RWPE2 (cell line): ENCODE data around the gene RTF1.

Experiments used
- ATAC-seq: fragments of 200-7000 bp; cut with Tn5 transposase; 3 replicates; pipeline ENCODE4 v1.9.1; 2021; ENCODE audit warnings: low read depth
- DNase-seq: peaks from one replicate; pipeline ENCODE4 v3.0.0-alpha.2; 2020; ENCODE audit warnings: low spot score
- H3K27ac ChIP-seq: fragments of 450-650 bp; 2 replicates; pipeline ENCODE4 v1.5.1; 2017; ENCODE audit warnings: mild to moderate bottlenecking; ENCODE audit not compliant: poor library complexity, severe bottlenecking
- H3K27me3 ChIP-seq: fragments of 250-450 bp; sonication (Bioruptor Pico); 2 replicates; pipeline ENCODE4 v1.5.1; 2021; ENCODE audit warnings: mild to moderate bottlenecking, moderate library complexity; ENCODE audit not compliant: insufficient read depth, poor library complexity, severe bottlenecking
- H3K36me3 ChIP-seq: fragments of 250-450 bp; sonication (Bioruptor Pico); 2 replicates; pipeline ENCODE4 v1.5.1; 2020; ENCODE audit warnings: low read depth, mild to moderate bottlenecking, moderate library complexity
- H3K4me1 ChIP-seq: fragments of 250-450 bp; sonication (Bioruptor Pico); 2 replicates; pipeline ENCODE4 v1.5.1; 2021; ENCODE audit warnings: mild to moderate bottlenecking, moderate library complexity; ENCODE audit not compliant: insufficient read depth, poor library complexity, severe bottlenecking
- H3K4me3 ChIP-seq: fragments of 250-450 bp; sonication (Bioruptor Pico); 2 replicates; pipeline ENCODE4 v1.5.1; 2021; ENCODE audit warnings: mild to moderate bottlenecking, moderate library complexity; ENCODE audit not compliant: severe bottlenecking
- H3K9me3 ChIP-seq: fragments of 250-450 bp; sonication (Bioruptor Pico); 2 replicates; pipeline ENCODE4 v1.5.1; 2021; ENCODE audit warnings: mild to moderate bottlenecking, moderate library complexity; ENCODE audit not compliant: severe bottlenecking
- CTCF ChIP-seq: fragments of 450-650 bp; IDR thresholded peaks from one replicate; pipeline ENCODE4 v1.5.1; 2017; ENCODE audit warnings: mild to moderate bottlenecking, moderate library complexity; ENCODE audit not compliant: poor library complexity, severe bottlenecking

The RTF1 gene

GRCh38 chr15:41392659-41393058 lies 24.2 kb upstream of the RTF1 start:
- Histone ChIP-seq H3K27me3 (no peaks in the 10 kb centered on the region), H3K4me3 (no peak overlapping the region), H3K9me3 (no peaks in the 10 kb centered on the region), H3K4me1 (no peaks in the 10 kb centered on the region), H3K27ac (no peak overlapping the region), H3K36me3 (peaks cover 40% of the 10 kb centered on the region)
- ATAC-seq (no peak; the same call in 2 of the 3 replicates), DNase-seq (no peak)
- TF ChIP-seq CTCF, result no peak

DNA sequence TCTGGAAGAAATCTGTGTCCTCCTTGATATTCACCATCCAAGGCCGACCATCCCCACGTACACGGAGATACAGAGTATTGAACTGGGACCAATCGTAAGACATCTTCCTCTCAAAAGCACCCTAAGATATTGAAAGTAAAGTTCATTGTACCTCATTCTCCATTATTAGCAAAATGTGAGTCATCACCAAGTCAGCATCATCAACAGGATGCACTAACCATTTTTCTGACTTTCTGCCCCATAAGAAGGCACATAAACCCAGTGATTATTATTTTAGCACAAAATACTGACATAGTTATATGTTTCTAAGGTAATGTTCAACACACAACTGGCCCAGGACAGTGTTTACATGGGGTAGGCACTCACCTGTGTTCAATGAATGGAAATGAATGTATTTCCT lies 22.0 kb upstream of the RTF1 start:
- DNase-seq (no peak), ATAC-seq (no peak)
- no peaks in the 10 kb centered on the region for H3K27me3 ChIP-seq
- peaks cover 32% of the 10 kb centered on the region for H3K36me3 ChIP-seq
- no peak overlapping the region for H3K4me3 ChIP-seq
- no peak overlapping the region for H3K27ac ChIP-seq
- no peaks in the 10 kb centered on the region for H3K9me3 ChIP-seq
- H3K4me1 ChIP-seq, result no peaks in the 10 kb centered on the region
- TF ChIP-seq CTCF, result no peak

- Histone ChIP-seq H3K4me1 (no peaks in the 10 kb centered on the region), H3K36me3 (peaks cover 32% of the 10 kb centered on the region), H3K27me3 (no peaks in the 10 kb centered on the region), H3K4me3 (no peak overlapping the region), H3K9me3 (no peaks in the 10 kb centered on the region), H3K27ac (no peak overlapping the region)
- ATAC-seq (no peak), DNase-seq (no peak)
- no peak for TF ChIP-seq CTCF
Measured at GRCh38 chr15:41396111-41396510, 20.8 kb upstream of the RTF1 start.

DNA sequence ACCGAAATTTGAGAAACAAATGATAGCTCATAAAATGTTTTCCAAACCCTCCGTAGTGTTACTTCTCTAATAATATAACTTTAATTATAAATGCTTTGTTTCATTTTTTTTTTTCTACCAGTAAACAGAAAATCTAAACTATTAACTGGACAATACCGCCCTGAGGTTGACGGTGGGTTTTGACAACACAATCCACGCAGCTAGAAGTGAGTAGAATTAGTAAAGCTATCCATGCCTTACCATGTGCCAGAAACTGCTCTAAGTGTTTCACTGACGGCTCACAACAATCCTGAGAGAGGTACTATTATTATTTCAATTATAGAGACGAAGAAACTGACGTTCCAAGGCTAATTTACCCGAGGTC lies 15.0 kb upstream of the RTF1 start:
- TF ChIP-seq CTCF, result no peak
- H3K4me3 ChIP-seq, result peak overlapping the region; percentile 88
- H3K27ac ChIP-seq, result peak overlapping the region; percentile 42
- peaks cover 2% of the 10 kb centered on the region for H3K4me1 ChIP-seq
- DNase-seq (no peak), ATAC-seq (no peak; the same call in 2 of the 3 replicates)
- no peaks in the 10 kb centered on the region for H3K27me3 ChIP-seq
- H3K9me3 ChIP-seq, result no peaks in the 10 kb centered on the region
- H3K36me3 ChIP-seq, result peaks cover 1% of the 10 kb centered on the region

DNA sequence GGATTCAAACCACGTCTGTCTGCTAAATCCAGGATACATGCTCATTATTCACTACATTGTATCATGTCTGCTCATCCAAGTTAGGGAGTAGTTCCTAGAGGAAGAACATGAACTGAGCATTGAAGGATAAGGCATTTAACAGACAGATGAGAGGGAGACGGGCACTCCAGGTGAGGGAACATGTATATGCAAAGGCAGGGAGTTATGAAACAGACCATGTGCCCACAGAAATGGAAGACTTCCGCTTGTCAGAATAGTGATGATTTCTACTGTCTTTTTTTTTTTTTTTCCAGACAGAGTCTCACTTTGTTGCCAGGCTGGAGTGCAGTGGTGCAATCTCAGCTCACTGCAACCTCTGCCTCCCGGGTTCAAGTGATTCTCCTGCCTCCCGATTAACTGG lies 9.6 kb upstream of the RTF1 start:
- no peak overlapping the region for H3K4me3 ChIP-seq
- no peak overlapping the region for H3K27ac ChIP-seq
- ATAC-seq (no peak), DNase-seq (no peak)
- TF ChIP-seq CTCF, result no peak
- no peaks in the 10 kb centered on the region for H3K36me3 ChIP-seq
- no peaks in the 10 kb centered on the region for H3K27me3 ChIP-seq
- H3K4me1 ChIP-seq, result peaks cover 4% of the 10 kb centered on the region
- H3K9me3 ChIP-seq, result no peaks in the 10 kb centered on the region
